Mammary epithelial cell (primary cell): ENCODE measurements around the gene PLCG2.

Experiments used
- EZH2 ChIP-seq: IDR thresholded peaks from 2 replicates; pipeline ENCODE4 v1.6.1; 2012; ENCODE audit warnings: low read length, inconsistent platforms, borderline replicate concordance
- TF ChIP-seq, protein P1 (sequence below), 2 donors: IDR thresholded peaks in 1 of 2; conservative IDR thresholded peaks in 1 of 2; 2 replicates each; pipeline ENCODE4 v1.5.1; 2011 to 2012; ENCODE audit warnings: inconsistent platforms in 2 of 2, low read length in 2 of 2, mild to moderate bottlenecking in 2 of 2, control low read depth in 1 of 2, low read depth in 1 of 2; ENCODE audit not compliant: insufficient read depth in 1 of 2; ENCODE audit errors: extremely low read depth in 1 of 2

DNA sequence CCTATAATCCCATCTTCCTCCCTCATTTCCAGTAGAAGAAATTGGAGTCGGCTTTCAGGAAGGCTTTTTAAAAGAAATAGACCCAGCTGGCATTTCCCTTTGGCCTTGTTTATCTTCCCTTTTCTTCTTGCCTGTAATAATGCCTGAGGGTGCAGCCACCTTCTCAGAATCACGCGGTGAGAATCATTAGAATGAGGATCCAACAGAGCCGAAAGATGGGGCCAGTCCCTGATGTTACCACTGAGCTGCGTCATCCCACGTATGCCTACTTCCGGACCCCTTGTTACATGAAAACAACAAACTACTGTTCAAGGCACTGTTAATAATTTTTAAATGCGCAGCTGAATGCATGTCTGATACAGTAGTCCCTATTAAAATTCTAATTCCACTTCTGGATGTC lies 208.0 kb downstream of the PLCG2 start:
- TF ChIP-seq, protein P1, sequence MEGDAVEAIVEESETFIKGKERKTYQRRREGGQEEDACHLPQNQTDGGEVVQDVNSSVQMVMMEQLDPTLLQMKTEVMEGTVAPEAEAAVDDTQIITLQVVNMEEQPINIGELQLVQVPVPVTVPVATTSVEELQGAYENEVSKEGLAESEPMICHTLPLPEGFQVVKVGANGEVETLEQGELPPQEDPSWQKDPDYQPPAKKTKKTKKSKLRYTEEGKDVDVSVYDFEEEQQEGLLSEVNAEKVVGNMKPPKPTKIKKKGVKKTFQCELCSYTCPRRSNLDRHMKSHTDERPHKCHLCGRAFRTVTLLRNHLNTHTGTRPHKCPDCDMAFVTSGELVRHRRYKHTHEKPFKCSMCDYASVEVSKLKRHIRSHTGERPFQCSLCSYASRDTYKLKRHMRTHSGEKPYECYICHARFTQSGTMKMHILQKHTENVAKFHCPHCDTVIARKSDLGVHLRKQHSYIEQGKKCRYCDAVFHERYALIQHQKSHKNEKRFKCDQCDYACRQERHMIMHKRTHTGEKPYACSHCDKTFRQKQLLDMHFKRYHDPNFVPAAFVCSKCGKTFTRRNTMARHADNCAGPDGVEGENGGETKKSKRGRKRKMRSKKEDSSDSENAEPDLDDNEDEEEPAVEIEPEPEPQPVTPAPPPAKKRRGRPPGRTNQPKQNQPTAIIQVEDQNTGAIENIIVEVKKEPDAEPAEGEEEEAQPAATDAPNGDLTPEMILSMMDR (conservative IDR thresholded peaks at IDR 0.05 in 1 of 2, IDR thresholded peaks at IDR 0.05 in 1 of 2; ENCODE audit: extremely low read depth in 1 of 2, insufficient read depth in 1 of 2, low read depth in 1 of 2, low read length in 2 of 2) = no peak
- TF ChIP-seq EZH2 = no peak
